ENCODE data around the gene MED19.
"Not testable (repeated sequence)": the region's sequence is repeated elsewhere in the genome, so short reads cannot be mapped to it uniquely, and the experiment has no call there.

The MED19 gene

GRCh38 chr11:57704932-57705331 lies 7.1 kb downstream of the MED19 start:
- DNase-seq (ENCODE audit: low read depth) = no peak
- TF ChIP-seq CTCF (IDR thresholded peaks at IDR 0.05; ENCODE audit: control insufficient read depth, extremely low read depth, insufficient read depth) = no peak
- no peak overlapping the region for H3K4me3 ChIP-seq (ENCODE audit: low read depth, low read length)

- DNase-seq (ENCODE audit: low read depth) = no peak
- TF ChIP-seq CTCF (IDR thresholded peaks at IDR 0.05; ENCODE audit: control insufficient read depth, extremely low read depth, insufficient read depth) = no peak
- no peak overlapping the region for H3K4me3 ChIP-seq (ENCODE audit: low read depth, low read length)
These were observed 8.7 kb downstream of the MED19 start for GRCh38 chr11:57703341-57703740.

DNA sequence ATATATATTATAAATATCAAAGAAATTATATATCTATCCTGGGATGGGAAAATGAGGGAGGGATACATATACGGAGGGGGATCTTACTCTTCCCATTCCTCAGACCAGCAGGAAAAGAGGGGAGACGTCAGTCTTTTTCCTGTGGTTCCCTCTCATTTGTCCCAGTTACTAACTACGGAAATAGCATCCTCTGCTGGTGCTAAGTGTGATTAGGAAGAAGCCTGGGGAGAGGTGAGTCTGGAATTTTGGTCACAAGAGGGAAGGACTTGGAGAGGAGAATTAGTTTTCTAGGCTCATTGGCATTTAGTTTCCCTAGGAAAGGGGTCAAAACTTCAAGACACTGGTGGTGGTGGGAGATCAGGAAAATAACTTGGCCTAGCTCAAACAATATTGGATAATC lies 11.6 kb downstream of the MED19 start:
- H3K4me3 ChIP-seq (ENCODE audit: low read depth, low read length) = no peak overlapping the region
- no peak for TF ChIP-seq CTCF (IDR thresholded peaks at IDR 0.05; ENCODE audit: control insufficient read depth, extremely low read depth, insufficient read depth)

GRCh38 chr11:57699813-57700212 lies 12.2 kb downstream of the MED19 start:
- DNase-seq (ENCODE audit: low read depth) = no peak
- H3K4me3 ChIP-seq (ENCODE audit: low read depth, low read length) = no peak overlapping the region
- no peak for TF ChIP-seq CTCF (IDR thresholded peaks at IDR 0.05; ENCODE audit: control insufficient read depth, extremely low read depth, insufficient read depth)

More for the DNA sequence above, 11.6 kb downstream of the MED19 start:
- no peak for DNase-seq (ENCODE audit: low read depth)

- no peak overlapping the region for H3K4me3 ChIP-seq (ENCODE audit: low read depth, low read length)
- TF ChIP-seq CTCF (IDR thresholded peaks at IDR 0.05; ENCODE audit: control insufficient read depth, extremely low read depth, insufficient read depth) = no peak
- DNase-seq (ENCODE audit: low read depth) = no peak
These were observed 13.1 kb downstream of the MED19 start for GRCh38 chr11:57698843-57699365.

- not testable (repeated sequence) for DNase-seq (ENCODE audit: low read depth); H3K4me3 ChIP-seq (ENCODE audit: low read depth, low read length)
These were observed 21.5 kb downstream of the MED19 start for GRCh38 chr11:57690474-57690873.

GRCh38 chr11:57681168-57681567 lies 30.8 kb downstream of the MED19 start:
- no peak for TF ChIP-seq CTCF (IDR thresholded peaks at IDR 0.05; ENCODE audit: control insufficient read depth, extremely low read depth, insufficient read depth)
- no peak overlapping the region for H3K4me3 ChIP-seq (ENCODE audit: low read depth, low read length)
- DNase-seq (ENCODE audit: low read depth) = no peak

Data from LNCaP clone FGC (cell line).